Heart left ventricle (tissue), 16 donors: Measurements from ENCODE around the gene SEC61B. TPM values are rescaled to one million over a fixed set of nuclear protein-coding genes. Genes with fewer than 3 reads are reported as not detected.

Source experiments
- ATAC-seq, 4 donors: fragments of 200-7000 bp; cut with Tn5 transposase; one replicate each; pipeline ENCODE4 v1.9.1; 2020 to 2022; ENCODE audit warnings: moderate library complexity in 4 of 4, mild to moderate bottlenecking in 3 of 4, moderate number of reproducible peaks in 1 of 4
- DNase-seq, 5 donors: peaks; one replicate each; pipeline ENCODE4 v3.0.0-alpha.2; 2020
- H3K27ac ChIP-seq, 12 donors: fragments of 200-600 bp; sonication (generic) in 4 of 12; one replicate each; pipeline versions ENCODE4 v1.5.0 to v1.8.0; 2016 to 2022; ENCODE audit warnings: mild to moderate bottlenecking in 2 of 12
- H3K27me3 ChIP-seq, 9 donors: fragments of 200-600 bp; sonication (generic) in 2 of 9; one replicate each; pipeline versions ENCODE4 v1.5.1 to v1.8.0; 2016 to 2022; ENCODE audit warnings: mild to moderate bottlenecking in 3 of 9
- H3K36me3 ChIP-seq, 9 donors: fragments of 200-600 bp; sonication (generic) in 2 of 9; one replicate each; pipeline versions ENCODE4 v1.5.0 to v1.8.0; 2018 to 2022; ENCODE audit warnings: mild to moderate bottlenecking in 2 of 9
- H3K4me1 ChIP-seq, 12 donors: fragments of 200-600 bp; sonication (generic) in 4 of 12; one replicate each; pipeline versions ENCODE4 v1.5.0 to v1.8.0; 2016 to 2022; ENCODE audit warnings: mild to moderate bottlenecking in 3 of 12
- H3K4me3 ChIP-seq, 12 donors: fragments of 200-600 bp; sonication (generic) in 4 of 12; one replicate each; pipeline versions ENCODE4 v1.5.0 to v1.8.0; 2017 to 2022; ENCODE audit warnings: mild to moderate bottlenecking in 9 of 12, moderate library complexity in 4 of 12
- H3K9me3 ChIP-seq, 12 donors: fragments of 200-600 bp; sonication (generic) in 4 of 12; one replicate each; pipeline versions ENCODE4 v1.5.0 to v1.8.0; 2016 to 2022; ENCODE audit warnings: mild to moderate bottlenecking in 1 of 12
- POLR2A ChIP-seq, 2 donors: fragments of 450-650 bp; IDR thresholded peaks; one replicate each; pipeline ENCODE4 v1.6.1; 2017; ENCODE audit warnings: antibody characterized with exemption in 2 of 2, mild to moderate bottlenecking in 2 of 2, moderate library complexity in 2 of 2
- WGBS, 4 donors: extraction: QIAGEN DNeasy Blood & Tissue Kit in 2 of 4; methylation state at CpG; one replicate each; pipeline versions ENCODE4 v1.1.5 to v1.1.7; 2013 to 2018; 5-methylcytosine and 5-hydroxymethylcytosine counted together
- intact Hi-C, 10 donors: fragments of 100-400 bp; cut with DNase I; formaldehyde crosslinking; loops; one replicate each; pipeline versions ENCODE4 v1.11.1 to v1.14.2; 2022
- polyA plus RNA-seq, 2 donors: library from polyadenylated mRNA; stranded (reverse); fragments of 200-250 nt; gene quantifications; one replicate each; pipeline ENCODE4 v1.2.3, GENCODE V29; 2013
- total RNA-seq, 9 donors: library from RNA; depleted of rRNA in 2 of 9; stranded (reverse); fragments of >200 nt in 2 of 9; fragmentation: NEBNext Ultra II Directional in 3 of 9; extraction: Animal tissue kit (Norgen Biotek cat#: 25700) in 3 of 9; gene quantifications; one replicate each; pipeline versions ENCODE4 v1.1.0 to v1.2.4, GENCODE V29; 2016 to 2023
- TF ChIP-seq, protein P1 (sequence below), 12 donors: fragments of 200-600 bp; sonication (generic) in 4 of 12; IDR thresholded peaks; one replicate each; pipeline versions ENCODE4 v1.5.0 to v1.8.0; 2018 to 2022; ENCODE audit warnings: antibody characterized with exemption in 12 of 12, mild to moderate bottlenecking in 5 of 12
- donor health status: ischemic (EF 13 %, LVEDD 7.1; RV severe dilation, severe dysfunction).
- donor health status: healthy with polysubstance abuse.
- donor health status: DM: no; HTN: yes; CAD: no.
- donor health status: DM: no; HTN: no; CAD: no.
- donor health status: ischemic (EF 25% LVEDD 6.9; RV normal size, moderate dysfunction).
- donor health status: ischemic (EF 25% LVEDD 5.7; RV mildly dilated, moderate dysfunction).
- donor health status: healthy.
- donor health status: DM: yes; HTN: yes; CAD: no.
- donor health status: ischemic (EF 35%, LVEDD 5.7; RV mildly dilated, moderate dysfunction).
- donor health status: nonischemic (EF 11% LVEDD 7.7; RV severe dilation, severe dysfunction).
- donor health status: DM: yes; HTN: yes; CAD: no.
- donor health status: PGD.
- donor health status: ischemic (EF 29% LVEDD 5.4; RV normal size, mild dysfunction).
- donor health status: nonischemic (EF 23%, LVEDD 6.1; RV moderate dilation, normal function).

SEC61B gene
- total and polyA plus RNA-seq, 11 donors = 29.9 to 165 (median 40.6) TPM

DNA sequence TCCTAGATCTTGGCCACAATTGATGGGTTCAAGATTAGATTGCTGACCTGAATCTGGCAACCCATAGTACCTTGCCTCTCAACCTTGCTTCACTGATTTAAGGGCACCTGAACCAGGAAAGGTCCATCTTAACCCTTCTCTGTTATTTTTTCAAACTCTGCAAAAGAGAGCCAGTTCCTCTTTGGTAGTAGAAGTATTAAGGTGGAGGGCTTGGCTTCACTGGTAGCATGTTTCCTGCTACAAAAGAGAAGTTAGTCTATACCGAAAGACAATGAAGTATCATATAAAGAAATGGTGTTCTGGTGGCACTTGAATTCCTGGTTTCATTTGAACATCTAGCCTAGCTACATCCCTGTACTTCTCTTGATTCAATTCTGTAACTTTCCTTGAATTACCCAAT is 8.9 kb upstream of the SEC61B start:
- 88 to 97% (median 90%) methylated on average over 1 of the region's 1 CpG for WGBS, 4 donors
- TF ChIP-seq, protein P1, sequence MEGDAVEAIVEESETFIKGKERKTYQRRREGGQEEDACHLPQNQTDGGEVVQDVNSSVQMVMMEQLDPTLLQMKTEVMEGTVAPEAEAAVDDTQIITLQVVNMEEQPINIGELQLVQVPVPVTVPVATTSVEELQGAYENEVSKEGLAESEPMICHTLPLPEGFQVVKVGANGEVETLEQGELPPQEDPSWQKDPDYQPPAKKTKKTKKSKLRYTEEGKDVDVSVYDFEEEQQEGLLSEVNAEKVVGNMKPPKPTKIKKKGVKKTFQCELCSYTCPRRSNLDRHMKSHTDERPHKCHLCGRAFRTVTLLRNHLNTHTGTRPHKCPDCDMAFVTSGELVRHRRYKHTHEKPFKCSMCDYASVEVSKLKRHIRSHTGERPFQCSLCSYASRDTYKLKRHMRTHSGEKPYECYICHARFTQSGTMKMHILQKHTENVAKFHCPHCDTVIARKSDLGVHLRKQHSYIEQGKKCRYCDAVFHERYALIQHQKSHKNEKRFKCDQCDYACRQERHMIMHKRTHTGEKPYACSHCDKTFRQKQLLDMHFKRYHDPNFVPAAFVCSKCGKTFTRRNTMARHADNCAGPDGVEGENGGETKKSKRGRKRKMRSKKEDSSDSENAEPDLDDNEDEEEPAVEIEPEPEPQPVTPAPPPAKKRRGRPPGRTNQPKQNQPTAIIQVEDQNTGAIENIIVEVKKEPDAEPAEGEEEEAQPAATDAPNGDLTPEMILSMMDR (IDR thresholded peaks at IDR 0.05) = no peak
- no peak for TF ChIP-seq POLR2A (IDR thresholded peaks at IDR 0.05)
- Histone ChIP-seq H3K4me3 (no peak overlapping the region), H3K9me3 (peaks cover 0 to 20% (median 0%) of the 10 kb centered on the region in 12 donors), H3K36me3 (peaks cover 0 to 27% (median 13%) of the 10 kb centered on the region in 9 donors), H3K27me3 (no peaks in the 10 kb centered on the region), H3K4me1 (peaks cover 0 to 19% (median 9%) of the 10 kb centered on the region in 12 donors), H3K27ac (no peak overlapping the region)
- intact Hi-C loops = no loop called here
- ATAC-seq (no peak), DNase-seq (no peak)

DNA sequence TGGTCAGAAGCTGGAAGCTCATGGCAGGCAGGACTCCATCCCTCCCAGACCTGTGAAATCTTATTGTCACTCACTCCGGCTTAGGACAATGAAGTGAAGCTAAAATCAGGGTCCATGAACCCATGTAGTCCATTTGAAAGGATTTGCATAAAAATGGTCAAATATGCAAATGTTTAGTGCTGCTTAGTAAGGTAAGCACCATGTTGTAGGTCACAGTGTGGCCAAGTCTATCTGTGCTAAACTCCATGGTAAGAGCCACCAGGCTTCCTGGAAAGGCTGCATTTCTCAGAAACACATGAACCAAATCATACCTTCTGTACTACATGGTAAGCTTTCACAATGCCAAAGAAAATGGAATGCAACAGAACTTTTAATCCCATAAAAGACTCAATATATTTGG is 6.0 kb upstream of the SEC61B start:
- Histone ChIP-seq H3K27me3 (no peaks in the 10 kb centered on the region), H3K36me3 (peaks cover 0 to 31% (median 15%) of the 10 kb centered on the region in 9 donors), H3K4me3 (no peak overlapping the region), H3K4me1 (peaks cover 8 to 43% (median 33%) of the 10 kb centered on the region in 12 donors), H3K27ac (no peak overlapping the region), H3K9me3 (peaks cover 0 to 1% (median 0%) of the 10 kb centered on the region in 12 donors)
- ATAC-seq (no peak), DNase-seq (no peak)
- 98 to 100% (median 99%) methylated on average over 1 of the region's 1 CpG for WGBS, 4 donors
- intact Hi-C loops = no loop called here
- TF ChIP-seq POLR2A (IDR thresholded peaks at IDR 0.05) = no peak
- TF ChIP-seq, protein P1 (IDR thresholded peaks at IDR 0.05) = no peak

DNA sequence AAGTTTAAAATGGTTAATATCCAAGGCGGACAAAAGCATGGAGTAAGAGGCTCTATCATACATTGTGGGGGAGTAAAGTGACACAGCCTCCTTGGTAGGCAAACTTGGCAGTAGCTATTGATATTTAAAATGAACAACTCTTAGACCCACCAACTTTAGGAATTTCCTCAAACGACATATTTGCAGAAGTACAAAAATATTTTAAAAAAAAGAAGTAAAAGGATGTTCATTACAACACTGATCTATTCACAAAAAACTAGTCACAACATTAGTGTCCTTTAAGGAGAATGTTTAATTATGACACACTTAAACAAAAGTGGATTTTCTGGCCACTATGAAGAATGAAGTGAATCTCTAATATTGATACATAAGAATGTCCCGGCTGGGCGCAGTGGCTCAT is 2.1 kb upstream of the SEC61B start:
- H3K4me1 ChIP-seq = peaks cover 15 to 66% (median 56%) of the 10 kb centered on the region in 12 donors
- no peaks in the 10 kb centered on the region for H3K27me3 ChIP-seq
- H3K4me3 ChIP-seq = peak overlapping the region in 9 of 12 donors; percentile 60 to 99 (median 84)
- H3K36me3 ChIP-seq = peaks cover 0 to 46% (median 17%) of the 10 kb centered on the region in 9 donors
- no peak for ATAC-seq
- DNase-seq = no peak
- H3K9me3 ChIP-seq = no peaks in the 10 kb centered on the region
- WGBS, 4 donors = 80 to 85% (median 84%) methylated on average over 4 of the region's 4 CpGs
- peak overlapping the region in 1 of 12 donors; percentile 1 for H3K27ac ChIP-seq
- no peak for TF ChIP-seq POLR2A (IDR thresholded peaks at IDR 0.05)
- TF ChIP-seq, protein P1 (IDR thresholded peaks at IDR 0.05) = no peak
- intact Hi-C loops = loop anchor here in 3 of 10 donors (5.0 to 10.0 kb wide), 3 partner anchors 113 to 605 kb away; partner anchors contain the start of genes NR4A3 (in 2 of the 3) and TGFBR1 (in 1 of the 3)

DNA sequence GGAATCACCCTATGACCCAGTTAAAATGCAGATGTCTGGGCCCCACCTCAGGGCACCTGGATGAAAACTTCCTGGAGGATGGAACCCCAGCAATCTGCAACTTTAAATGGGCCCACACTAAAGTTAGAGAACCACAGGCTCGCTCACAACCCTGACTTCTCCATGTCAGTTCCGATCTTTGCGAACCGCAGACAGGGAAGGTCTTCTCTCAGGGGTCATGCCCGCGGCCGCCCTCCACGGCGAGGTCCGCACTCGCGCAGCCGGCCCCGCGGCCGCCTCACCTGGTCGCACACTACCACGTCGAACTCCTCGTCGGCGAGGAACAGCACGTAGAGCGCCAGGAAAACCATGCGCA is 839 bp upstream of the SEC61B start:
- DNase-seq = no peak
- peak overlapping the region; percentile 88 to 99 (median 94) for H3K27ac ChIP-seq

More for the DNA sequence above, 839 bp upstream of the SEC61B start:
- no peak for TF ChIP-seq POLR2A (IDR thresholded peaks at IDR 0.05)
- TF ChIP-seq, protein P1 (IDR thresholded peaks at IDR 0.05) = no peak
- intact Hi-C loops = loop anchor here in 3 of 10 donors (5.0 to 10.0 kb wide), 3 partner anchors 114 to 604 kb away; partner anchors contain the start of genes NR4A3 (in 2 of the 3) and TGFBR1 (in 1 of the 3)
- Histone ChIP-seq H3K36me3 (peaks cover 0 to 45% (median 17%) of the 10 kb centered on the region in 9 donors), H3K9me3 (no peaks in the 10 kb centered on the region), H3K4me1 (peaks cover 23 to 78% (median 68%) of the 10 kb centered on the region in 12 donors), H3K4me3 (peak overlapping the region; percentile 60 to 99 (median 87)), H3K27me3 (no peaks in the 10 kb centered on the region)
- no peak for ATAC-seq
- WGBS, 4 donors = 0 to 1% (median 1%) methylated on average over 22 to 25 of the region's 25 CpGs
